Heart left ventricle (tissue), 16 donors: ENCODE results near the gene HGFAC. TPM values are rescaled to one million over a fixed set of nuclear protein-coding genes. Genes with fewer than 3 reads are reported as not detected.
"Not testable (repeated sequence)": the region's sequence is repeated elsewhere in the genome, so short reads cannot be mapped to it uniquely, and the experiment has no call there.

Experiments
- ATAC-seq, 4 donors: fragments of 200-7000 bp; cut with Tn5 transposase; one replicate each; pipeline ENCODE4 v1.9.1; 2020 to 2022; ENCODE audit warnings: moderate library complexity in 4 of 4, mild to moderate bottlenecking in 3 of 4, moderate number of reproducible peaks in 1 of 4
- DNase-seq, 5 donors: peaks; one replicate each; pipeline ENCODE4 v3.0.0-alpha.2; 2020
- H3K27ac ChIP-seq, 12 donors: fragments of 200-600 bp; sonication (generic) in 4 of 12; one replicate each; pipeline versions ENCODE4 v1.5.0 to v1.8.0; 2016 to 2022; ENCODE audit warnings: mild to moderate bottlenecking in 2 of 12
- H3K27me3 ChIP-seq, 9 donors: fragments of 200-600 bp; sonication (generic) in 2 of 9; one replicate each; pipeline versions ENCODE4 v1.5.1 to v1.8.0; 2016 to 2022; ENCODE audit warnings: mild to moderate bottlenecking in 3 of 9
- H3K36me3 ChIP-seq, 9 donors: fragments of 200-600 bp; sonication (generic) in 2 of 9; one replicate each; pipeline versions ENCODE4 v1.5.0 to v1.8.0; 2018 to 2022; ENCODE audit warnings: mild to moderate bottlenecking in 2 of 9
- H3K4me1 ChIP-seq, 12 donors: fragments of 200-600 bp; sonication (generic) in 4 of 12; one replicate each; pipeline versions ENCODE4 v1.5.0 to v1.8.0; 2016 to 2022; ENCODE audit warnings: mild to moderate bottlenecking in 3 of 12
- H3K4me3 ChIP-seq, 12 donors: fragments of 200-600 bp; sonication (generic) in 4 of 12; one replicate each; pipeline versions ENCODE4 v1.5.0 to v1.8.0; 2017 to 2022; ENCODE audit warnings: mild to moderate bottlenecking in 9 of 12, moderate library complexity in 4 of 12
- H3K9me3 ChIP-seq, 12 donors: fragments of 200-600 bp; sonication (generic) in 4 of 12; one replicate each; pipeline versions ENCODE4 v1.5.0 to v1.8.0; 2016 to 2022; ENCODE audit warnings: mild to moderate bottlenecking in 1 of 12
- CTCF ChIP-seq, 12 donors: fragments of 200-600 bp; sonication (generic) in 4 of 12; IDR thresholded peaks; one replicate each; pipeline versions ENCODE4 v1.5.0 to v1.8.0; 2018 to 2022; ENCODE audit warnings: antibody characterized with exemption in 12 of 12, mild to moderate bottlenecking in 5 of 12
- POLR2A ChIP-seq, 2 donors: fragments of 450-650 bp; IDR thresholded peaks; one replicate each; pipeline ENCODE4 v1.6.1; 2017; ENCODE audit warnings: antibody characterized with exemption in 2 of 2, mild to moderate bottlenecking in 2 of 2, moderate library complexity in 2 of 2
- WGBS, 4 donors: extraction: QIAGEN DNeasy Blood & Tissue Kit in 2 of 4; methylation state at CpG; one replicate each; pipeline versions ENCODE4 v1.1.5 to v1.1.7; 2013 to 2018; 5-methylcytosine and 5-hydroxymethylcytosine counted together
- intact Hi-C, 10 donors: fragments of 100-400 bp; cut with DNase I; formaldehyde crosslinking; loops; one replicate each; pipeline versions ENCODE4 v1.11.1 to v1.14.2; 2022
- polyA plus RNA-seq, 2 donors: library from polyadenylated mRNA; stranded (reverse); fragments of 200-250 nt; gene quantifications; one replicate each; pipeline ENCODE4 v1.2.3, GENCODE V29; 2013
- total RNA-seq, 9 donors: library from RNA; depleted of rRNA in 2 of 9; stranded (reverse); fragments of >200 nt in 2 of 9; fragmentation: NEBNext Ultra II Directional in 3 of 9; extraction: Animal tissue kit (Norgen Biotek cat#: 25700) in 3 of 9; gene quantifications; one replicate each; pipeline versions ENCODE4 v1.1.0 to v1.2.4, GENCODE V29; 2016 to 2023
- donor health status: ischemic (EF 13 %, LVEDD 7.1; RV severe dilation, severe dysfunction).
- donor health status: healthy with polysubstance abuse.
- donor health status: DM: no; HTN: yes; CAD: no.
- donor health status: DM: no; HTN: no; CAD: no.
- donor health status: ischemic (EF 25% LVEDD 6.9; RV normal size, moderate dysfunction).
- donor health status: ischemic (EF 25% LVEDD 5.7; RV mildly dilated, moderate dysfunction).
- donor health status: healthy.
- donor health status: DM: yes; HTN: yes; CAD: no.
- donor health status: ischemic (EF 35%, LVEDD 5.7; RV mildly dilated, moderate dysfunction).
- donor health status: nonischemic (EF 11% LVEDD 7.7; RV severe dilation, severe dysfunction).
- donor health status: DM: yes; HTN: yes; CAD: no.
- donor health status: PGD.
- donor health status: ischemic (EF 29% LVEDD 5.4; RV normal size, mild dysfunction).
- donor health status: nonischemic (EF 23%, LVEDD 6.1; RV moderate dilation, normal function).

HGFAC gene
- total and polyA plus RNA-seq, 11 donors, result 0.11 to 0.73 (median 0.47) TPM; not detected in 4

- H3K36me3 ChIP-seq, result no peaks in the 10 kb centered on the region
- H3K4me3 ChIP-seq, result no peak overlapping the region
- H3K4me1 ChIP-seq, result no peaks in the 10 kb centered on the region
- H3K27ac ChIP-seq, result no peak overlapping the region
- ATAC-seq (no peak), DNase-seq (no peak)
- peaks cover 0 to 24% (median 9%) of the 10 kb centered on the region in 12 donors for H3K9me3 ChIP-seq
- TF ChIP-seq POLR2A (IDR thresholded peaks at IDR 0.05) (no peak), CTCF (IDR thresholded peaks at IDR 0.05) (no peak)
- WGBS, 4 donors, result 56 to 77% (median 71%) methylated on average over 3 of the region's 3 CpGs
- intact Hi-C loops, result no loop called here
- H3K27me3 ChIP-seq, result no peaks in the 10 kb centered on the region
Observed at GRCh38 chr4:3451956-3452355, 10.2 kb downstream of the HGFAC start.

GRCh38 chr4:3452376-3452775 lies 10.6 kb downstream of the HGFAC start:
- ATAC-seq, result no peak
- no peak for TF ChIP-seq POLR2A (IDR thresholded peaks at IDR 0.05)
- peak in 9 of 12 donors; percentile 8 to 39 (median 26) for TF ChIP-seq CTCF (IDR thresholded peaks at IDR 0.05)
- WGBS, 4 donors, result 66 to 75% (median 73%) methylated on average over 7 of the region's 7 CpGs
- DNase-seq, result peak in 1 of 5 donors; percentile 56
- no peak overlapping the region for H3K4me3 ChIP-seq
- H3K36me3 ChIP-seq, result no peaks in the 10 kb centered on the region
- no peaks in the 10 kb centered on the region for H3K4me1 ChIP-seq
- H3K27ac ChIP-seq, result no peak overlapping the region
- no peaks in the 10 kb centered on the region for H3K27me3 ChIP-seq
- intact Hi-C loops, result no loop called here
- H3K9me3 ChIP-seq, result peaks cover 0 to 24% (median 9%) of the 10 kb centered on the region in 12 donors

GRCh38 chr4:3455596-3455995 lies 13.8 kb downstream of the HGFAC start:
- H3K4me3 ChIP-seq, H3K36me3 ChIP-seq, H3K27me3 ChIP-seq, ATAC-seq, intact Hi-C loops, DNase-seq, H3K4me1 ChIP-seq, H3K27ac ChIP-seq: not testable (repeated sequence)
- H3K9me3 ChIP-seq, result peaks cover 0 to 24% (median 9%) of the 10 kb centered on the region in 12 donors
- 83 to 94% (median 89%) methylated on average over 3 of the region's 3 CpGs for WGBS, 4 donors

- TF ChIP-seq CTCF (IDR thresholded peaks at IDR 0.05) (no peak), POLR2A (IDR thresholded peaks at IDR 0.05) (no peak)
- H3K4me3 ChIP-seq, result no peak overlapping the region
- 74 to 91% (median 86%) methylated on average over 6 of the region's 6 CpGs for WGBS, 4 donors
- peaks cover 0 to 24% (median 9%) of the 10 kb centered on the region in 12 donors for H3K9me3 ChIP-seq
- intact Hi-C loops, result no loop called here
- H3K36me3 ChIP-seq, result no peaks in the 10 kb centered on the region
- peaks cover 0 to 10% (median under 1%) of the 10 kb centered on the region in 9 donors for H3K27me3 ChIP-seq
- ATAC-seq (no peak), DNase-seq (no peak)
- no peak overlapping the region for H3K27ac ChIP-seq
- peaks cover 0 to 24% (median 9%) of the 10 kb centered on the region in 12 donors for H3K4me1 ChIP-seq
Observed at GRCh38 chr4:3458371-3458770, 16.6 kb downstream of the HGFAC start.

GRCh38 chr4:3459156-3459555 lies 17.4 kb downstream of the HGFAC start:
- WGBS, 4 donors, result 78 to 93% (median 82%) methylated on average over 4 to 5 of the region's 5 CpGs
- ATAC-seq, DNase-seq, intact Hi-C loops, H3K27ac ChIP-seq, H3K4me3 ChIP-seq, H3K36me3 ChIP-seq: not testable (repeated sequence)
- peaks cover 0 to 18% (median 8%) of the 10 kb centered on the region in 9 donors for H3K27me3 ChIP-seq
- peaks cover 0 to 28% (median 9%) of the 10 kb centered on the region in 12 donors for H3K4me1 ChIP-seq
- H3K9me3 ChIP-seq, result peaks cover 0 to 22% (median 9%) of the 10 kb centered on the region in 12 donors
